Effector CD8-positive, alpha-beta T cell (primary cell): ENCODE measurements around the gene EIF2S3.
"Not testable (repeated sequence)": the region's sequence is repeated elsewhere in the genome, so short reads cannot be mapped to it uniquely, and the experiment has no call there.

Experiments
- DNase-seq: peaks from one replicate; lab custom pipeline; 2025; lab: John Stamatoyannopoulos, UW
- total RNA-seq, 4 experiments: gene quantifications; one replicate each; lab custom pipeline; 2026; lab: John Stamatoyannopoulos, UW

The EIF2S3 gene
- total RNA-seq, result 232 to 500 (median 309) reads per million in 4 experiments

GRCh38 chrX:24054182-24055042 is at the start of gene EIF2S3:
Gene EIF2S3, plus strand, starts transcription at chrX:24054956. Its CDS starts 13 bp downstream, at chrX:24054969.
- DNase-seq, result peak; percentile 82

DNA sequence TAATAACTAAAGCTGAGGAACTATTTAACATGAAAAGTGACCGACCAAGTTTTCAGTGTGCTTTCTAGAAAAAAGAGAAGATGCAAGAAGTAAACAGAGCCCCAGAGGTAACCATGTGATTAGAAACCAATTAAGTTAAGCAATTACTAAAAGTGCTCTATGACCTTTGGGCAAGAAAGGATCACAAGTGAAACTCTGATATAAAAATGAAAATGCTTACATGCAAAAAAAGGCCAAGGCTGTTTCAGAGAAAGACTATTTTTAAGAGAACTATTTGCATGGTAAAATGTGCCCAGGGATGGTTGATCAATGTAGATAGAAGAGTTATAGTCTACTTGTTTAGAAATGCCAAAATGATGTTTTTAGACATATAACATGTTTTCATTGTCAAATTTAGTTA is 49.7 kb upstream of the EIF2S3 start:
- DNase-seq, result no peak

GRCh38 chrX:24005867-24006266 is 48.9 kb upstream of the EIF2S3 start:
- DNase-seq, result no peak

DNA sequence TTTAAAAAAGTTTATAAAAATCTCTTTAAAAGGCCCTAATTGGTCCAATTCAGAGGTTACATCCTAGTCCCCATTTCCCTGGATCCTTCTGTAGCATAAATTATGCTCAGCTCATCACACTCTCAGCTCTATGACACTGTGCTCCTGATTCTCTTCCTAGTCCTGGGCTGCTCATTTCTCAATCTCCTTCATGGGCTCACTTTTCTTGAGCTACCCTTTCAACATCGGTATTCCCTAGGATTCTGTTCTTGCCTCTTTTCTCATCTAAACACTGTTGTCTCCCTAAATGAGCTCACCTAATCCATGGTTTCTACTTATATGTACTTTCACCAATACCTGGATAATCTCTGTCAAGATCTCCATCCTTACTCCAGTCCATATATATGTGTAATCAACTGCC is 42.5 kb upstream of the EIF2S3 start:
- DNase-seq, result no peak

GRCh38 chrX:24014388-24015018 is 40.3 kb upstream of the EIF2S3 start:
- peak; percentile 7 for DNase-seq

- DNase-seq, result no peak
These were observed 37.1 kb upstream of the EIF2S3 start for GRCh38 chrX:24017674-24018073.

GRCh38 chrX:24018809-24019208 is 35.9 kb upstream of the EIF2S3 start:
- no peak for DNase-seq

DNA sequence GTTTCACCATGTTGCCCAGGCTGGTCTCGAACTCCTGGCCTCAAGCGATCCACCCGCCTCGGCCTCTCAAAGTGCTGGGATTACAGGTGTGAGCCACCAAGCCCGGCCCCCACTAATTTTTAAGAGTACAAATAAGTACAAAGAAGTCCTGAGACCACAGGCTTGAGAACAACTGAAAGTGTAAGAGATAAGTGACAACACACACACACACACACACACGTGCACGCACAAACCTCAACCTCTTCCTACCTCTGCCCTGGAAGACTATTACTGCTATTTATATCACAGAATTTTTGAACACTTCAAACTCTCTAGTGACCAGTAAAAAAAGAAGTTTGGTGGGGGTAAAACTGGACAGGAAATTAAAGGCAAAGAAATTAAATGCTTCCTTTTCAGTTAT is 35.3 kb upstream of the EIF2S3 start:
- DNase-seq, result no peak

- no peak for DNase-seq
These were observed 34.4 kb upstream of the EIF2S3 start for GRCh38 chrX:24020306-24020876.

- DNase-seq, result no peak
These were observed 31.2 kb upstream of the EIF2S3 start for GRCh38 chrX:24023544-24023943.

DNA sequence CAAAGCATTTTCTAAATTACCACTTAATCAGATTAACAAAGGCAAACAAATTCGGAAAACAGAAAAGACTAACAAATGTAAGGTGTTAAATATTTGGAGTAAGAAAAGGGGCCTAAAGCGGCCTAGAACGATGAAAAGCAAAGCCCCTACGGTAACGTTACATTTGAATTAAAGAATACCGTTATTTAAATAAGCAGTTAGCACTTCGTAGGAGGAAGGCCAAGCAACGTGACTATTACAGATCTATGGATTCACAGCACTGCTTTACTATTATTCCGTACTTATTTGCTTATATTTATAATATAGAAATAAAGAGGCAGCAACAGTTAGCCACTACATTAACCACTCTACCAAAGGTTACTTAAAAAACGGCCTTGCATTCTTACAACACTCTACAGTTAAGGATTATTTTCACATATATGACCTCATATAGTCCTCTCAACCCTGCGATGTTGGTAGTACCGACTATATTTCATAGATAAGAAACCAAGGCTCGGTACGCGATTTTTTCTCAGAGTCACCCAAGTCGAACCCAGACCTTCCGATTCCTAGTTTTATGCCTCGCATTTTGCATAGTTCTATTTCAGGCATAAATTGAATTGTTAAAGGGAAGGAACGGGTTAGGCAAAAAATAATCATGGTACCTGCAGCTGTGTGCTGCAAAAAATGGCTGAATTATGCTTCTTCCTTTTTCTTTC is 30.6 kb upstream of the EIF2S3 start:
- no peak for DNase-seq

DNA sequence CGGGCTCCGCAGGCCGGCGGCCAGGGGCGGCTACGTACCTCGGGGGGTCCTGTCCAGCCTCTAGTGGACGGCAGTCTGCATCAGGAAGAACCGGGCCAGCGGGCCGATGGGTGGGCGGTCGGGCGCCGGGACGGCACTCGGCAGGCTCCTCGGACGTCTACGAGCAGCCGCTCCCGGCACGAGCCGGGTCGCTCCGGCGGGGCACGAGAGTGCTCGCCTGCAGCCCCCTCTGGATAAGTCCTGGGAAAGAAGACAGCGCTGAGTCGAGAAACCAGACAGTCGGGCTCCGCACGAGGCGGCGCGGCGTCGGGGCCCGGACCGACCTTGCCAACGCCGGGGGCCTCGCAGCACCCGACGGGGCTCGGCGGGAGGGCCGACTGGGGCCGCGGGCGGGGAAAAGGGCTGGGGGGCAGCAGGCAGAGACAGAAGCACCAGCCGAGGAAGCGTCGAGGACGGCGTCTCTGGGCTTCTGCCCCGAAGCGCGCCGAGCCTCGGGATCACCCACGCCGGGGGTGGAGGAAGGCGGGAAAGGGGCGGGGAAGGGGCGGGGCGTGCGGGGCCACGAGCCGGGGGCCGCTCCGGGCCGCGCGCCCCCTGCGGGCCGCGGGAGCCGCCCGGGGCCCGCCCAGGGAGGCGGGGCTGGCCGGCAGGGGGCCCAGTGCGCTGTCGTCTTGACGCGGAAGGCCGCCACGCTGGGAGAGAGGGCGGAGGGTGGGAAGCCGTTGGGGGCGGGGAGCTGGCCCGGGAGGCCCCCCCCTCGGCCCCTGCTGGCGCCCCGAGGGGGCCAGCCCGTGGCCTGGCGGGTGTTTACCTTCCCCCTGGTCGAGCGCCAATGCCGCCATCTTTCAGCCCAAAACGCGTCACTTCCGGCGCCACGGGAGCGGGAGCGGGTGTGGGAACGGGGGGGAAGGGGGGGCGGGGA is 29.7 kb upstream of the EIF2S3 start:
- DNase-seq, result peak; percentile 78

- peak; percentile 32 for DNase-seq
These were observed 28.9 kb upstream of the EIF2S3 start for GRCh38 chrX:24025741-24026403.

GRCh38 chrX:24026432-24026831 is 28.3 kb upstream of the EIF2S3 start:
- no peak for DNase-seq

- no peak for DNase-seq
These were observed 27.7 kb upstream of the EIF2S3 start, which contains the start of gene KLHL15 for GRCh38 chrX:24027086-24027485. Gene KLHL15, minus strand, starts transcription at chrX:24027186. Its CDS starts 20,493 bp downstream, at chrX:24006693.

DNA sequence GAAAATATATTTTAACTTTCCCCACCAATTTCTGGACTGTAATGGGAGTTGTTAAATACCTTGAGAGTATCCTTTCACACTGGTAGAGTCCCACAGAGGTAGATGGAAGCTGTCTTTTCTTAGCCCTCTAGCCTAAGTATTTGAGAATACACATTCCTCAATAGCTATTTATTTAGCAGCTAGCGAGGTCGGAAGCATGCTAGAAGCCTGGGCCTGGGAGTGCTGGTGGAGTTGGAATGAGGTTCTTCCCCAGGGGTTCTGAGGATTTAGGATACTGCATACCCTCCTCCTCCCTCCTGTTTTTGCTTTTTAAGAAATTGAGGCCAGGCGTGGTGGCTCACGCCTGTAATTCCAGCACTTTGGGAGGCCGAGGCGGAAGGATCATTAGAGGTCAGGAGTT is 26.8 kb upstream of the EIF2S3 start:
- no peak for DNase-seq

DNA sequence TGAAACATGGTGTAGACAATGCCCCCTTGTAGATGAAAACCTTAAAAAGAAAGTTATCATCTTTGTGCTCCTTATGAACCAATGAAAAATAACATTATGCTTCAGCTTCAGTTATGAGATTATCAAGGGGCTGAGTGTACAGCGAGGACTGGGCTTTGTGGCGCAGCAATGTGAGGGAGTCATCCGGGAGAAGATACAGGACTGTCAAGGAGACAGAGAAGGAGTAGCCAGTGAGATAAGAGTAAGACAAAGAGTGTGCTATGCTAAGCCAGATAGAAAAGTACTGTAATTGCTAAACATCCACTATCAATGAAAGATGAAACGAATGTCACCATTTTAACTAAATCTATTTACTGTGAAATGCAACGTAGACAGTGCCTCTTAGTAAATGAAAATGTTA is 24.2 kb upstream of the EIF2S3 start:
- no peak for DNase-seq

- no peak for DNase-seq
These were observed 20.3 kb upstream of the EIF2S3 start for GRCh38 chrX:24034485-24034884.

GRCh38 chrX:24037729-24038128 is 17.0 kb upstream of the EIF2S3 start:
- DNase-seq, result no peak

- not testable (repeated sequence) for DNase-seq
These were observed 8.7 kb upstream of the EIF2S3 start for GRCh38 chrX:24046060-24046459.
